ENCODE data around the gene GHRHR.

GHRHR gene

GRCh38 chr7:30984359-30985107, 20.8 kb downstream of the GHRHR start:
- DNase-seq (ENCODE audit: low read depth in 2 of 2) = no peak

GRCh38 chr7:30985756-30986155, 22.0 kb downstream of the GHRHR start:
- DNase-seq (ENCODE audit: low read depth in 2 of 2) = no peak

DNA sequence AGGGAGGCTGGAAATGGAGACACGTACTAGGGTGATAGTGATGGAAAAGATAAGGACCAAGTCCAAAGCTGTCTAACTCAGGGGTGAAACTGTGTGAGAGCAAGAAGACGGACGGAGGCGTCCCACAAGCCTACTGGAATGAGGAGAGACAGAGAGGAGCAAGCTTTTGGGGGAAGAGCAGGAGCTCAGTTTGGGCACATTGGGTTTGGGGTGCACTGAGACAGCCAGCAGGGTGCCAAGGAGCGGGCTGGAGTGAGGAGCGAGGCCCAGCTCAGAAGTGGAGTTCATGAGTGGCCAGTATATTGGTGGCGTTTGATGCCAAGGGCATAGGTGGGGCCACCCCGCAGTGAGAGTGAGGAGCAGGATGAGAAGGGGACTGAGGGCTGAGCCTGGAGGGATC, 22.6 kb downstream of the GHRHR start:
- no peak for DNase-seq (ENCODE audit: low read depth in 2 of 2)

DNA sequence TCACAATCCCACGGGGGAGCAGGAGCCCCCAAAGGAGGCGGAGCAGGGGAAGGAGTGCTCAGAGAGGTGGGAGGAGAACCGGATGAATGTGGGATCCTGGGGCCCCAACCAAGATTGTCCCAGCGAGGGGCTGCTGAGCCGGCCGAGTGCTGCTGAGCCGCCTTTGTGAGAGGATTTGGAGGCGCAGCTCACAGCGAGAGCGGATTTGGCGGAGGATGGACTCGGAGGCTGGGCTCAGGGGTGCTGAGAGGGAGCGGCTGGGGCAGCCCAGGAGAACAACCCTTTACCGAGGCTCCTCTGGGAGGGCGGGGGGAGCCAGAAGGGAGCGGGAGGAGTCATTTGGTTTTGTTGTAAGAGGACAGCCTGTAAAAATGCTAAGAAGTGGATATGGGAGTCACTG, 23.0 kb downstream of the GHRHR start:
- DNase-seq (ENCODE audit: low read depth in 2 of 2) = no peak

- no peak for DNase-seq (ENCODE audit: low read depth in 2 of 2)
These were observed 23.4 kb downstream of the GHRHR start for GRCh38 chr7:30987178-30987577.

DNA sequence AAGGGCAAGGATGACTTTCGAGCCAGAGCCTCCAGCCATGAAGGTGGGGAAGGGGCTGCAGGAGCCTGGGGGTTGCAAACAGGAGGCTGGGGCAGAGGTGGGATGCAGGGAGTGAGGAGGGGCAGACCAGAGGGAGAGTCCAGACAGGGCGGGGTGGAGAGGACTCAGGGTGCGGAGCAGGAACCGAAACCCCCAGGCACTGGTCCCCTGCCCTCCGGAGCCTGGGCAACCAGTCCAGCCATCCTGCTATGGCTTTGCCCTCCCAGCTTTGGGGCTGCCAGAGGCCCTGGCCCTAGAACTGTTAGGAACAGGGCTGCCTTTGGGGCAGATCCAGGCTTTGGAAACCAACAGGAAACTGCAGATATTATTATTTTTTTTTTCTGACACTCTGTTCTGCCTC, 24.2 kb downstream of the GHRHR start:
- DNase-seq (ENCODE audit: low read depth in 2 of 2) = no peak

DNA sequence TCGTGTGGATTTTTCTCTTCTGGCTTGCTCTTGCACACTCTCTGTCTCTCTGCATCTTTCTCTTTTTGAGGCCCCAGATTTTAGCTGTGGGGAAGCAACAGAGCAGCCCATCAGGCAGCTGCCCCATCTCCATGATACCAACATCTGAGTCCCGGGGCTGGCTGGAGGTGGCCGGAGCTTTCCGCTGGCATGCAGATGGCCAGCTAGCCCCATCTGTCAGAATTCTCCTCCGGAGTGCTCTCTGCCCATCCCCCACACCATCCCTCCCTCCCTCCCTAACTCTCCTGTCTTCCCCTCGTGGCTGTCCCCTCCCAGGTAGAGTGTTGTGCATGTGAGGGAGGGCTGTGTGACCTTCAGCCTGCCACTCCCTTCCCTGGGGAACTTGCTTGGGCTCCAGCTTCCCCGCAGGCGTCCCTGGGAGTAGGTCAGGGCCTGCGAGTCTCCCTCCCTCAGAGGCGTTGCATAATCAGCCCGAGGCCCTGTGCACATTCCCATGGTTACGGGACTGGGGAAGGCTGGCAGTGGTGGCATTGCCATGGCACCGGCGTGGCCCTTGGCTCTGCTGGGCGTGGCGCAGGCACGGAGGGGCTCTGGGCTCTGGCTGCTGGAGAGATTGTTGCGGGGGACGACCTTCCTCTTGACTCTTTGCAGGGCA, 24.7 kb downstream of the GHRHR start:
- no peak for DNase-seq (ENCODE audit: low read depth in 2 of 2)

- no peak for DNase-seq (ENCODE audit: low read depth in 2 of 2)
These were observed 25.5 kb downstream of the GHRHR start for GRCh38 chr7:30989008-30989823.

DNA sequence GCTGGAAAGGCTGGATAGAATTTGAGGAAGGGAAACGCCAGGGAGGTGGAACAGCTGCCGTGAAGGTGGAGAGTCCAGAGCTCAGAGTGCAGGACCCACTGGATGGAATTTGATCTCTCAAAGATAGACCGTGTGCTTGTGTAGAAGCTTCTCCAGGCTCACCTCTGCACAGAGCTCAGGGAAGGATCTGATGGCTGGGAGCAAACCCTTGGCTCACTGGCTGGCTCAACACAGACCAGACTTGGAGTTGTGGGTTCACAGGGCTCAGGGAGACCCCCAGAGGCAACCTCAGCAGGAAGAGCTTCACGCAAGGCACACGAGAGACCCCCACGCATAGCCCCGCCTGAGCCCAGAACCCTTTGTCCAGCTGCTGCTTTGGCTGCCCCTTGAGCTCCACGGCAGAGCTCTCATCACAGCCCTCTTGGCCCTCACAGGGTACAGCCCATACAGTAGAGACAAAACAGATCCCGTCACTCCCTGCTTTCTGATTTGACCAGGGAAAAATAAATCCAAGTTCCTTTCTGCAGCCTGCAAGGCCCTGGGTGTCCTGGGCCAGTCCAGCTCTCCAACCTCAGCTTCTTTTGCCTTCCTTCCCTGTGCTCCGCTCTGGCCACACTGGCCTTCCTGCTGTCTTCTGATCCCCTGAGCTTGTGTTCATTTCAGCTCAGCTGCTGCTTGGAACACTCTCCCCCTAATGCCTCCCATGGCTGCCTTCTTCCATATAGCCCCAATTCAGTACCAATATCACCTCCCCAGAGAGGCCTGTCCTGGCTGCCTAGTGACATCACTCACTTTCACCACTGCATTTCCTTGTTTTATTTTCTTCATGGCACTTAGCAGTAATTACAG, 26.3 kb downstream of the GHRHR start:
- no peak for DNase-seq (ENCODE audit: low read depth in 2 of 2)

GRCh38 chr7:30990673-30991170, 27.0 kb downstream of the GHRHR start:
- no peak for DNase-seq (ENCODE audit: low read depth in 2 of 2)

DNA sequence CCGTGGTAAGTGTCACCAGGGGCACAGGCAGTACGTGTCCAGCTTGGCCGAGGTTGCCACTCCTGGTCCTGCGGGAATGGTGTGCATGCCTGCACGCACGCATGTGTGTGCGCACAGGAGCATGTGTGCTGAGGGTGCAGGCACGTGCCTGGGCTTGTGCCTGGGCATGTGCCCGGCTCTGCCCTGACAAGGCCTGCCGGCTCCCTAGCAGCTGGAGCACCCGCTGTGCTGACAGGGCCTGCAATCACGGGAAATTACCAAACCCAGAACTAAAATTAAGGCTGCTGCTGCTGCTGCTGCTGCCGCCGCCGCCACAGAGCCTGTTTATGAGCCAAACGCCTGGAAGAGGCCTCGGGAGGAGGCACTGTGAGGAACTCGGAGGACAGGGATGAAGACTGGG, 28.7 kb downstream of the GHRHR start:
- no peak for DNase-seq (ENCODE audit: low read depth in 2 of 2)

DNA sequence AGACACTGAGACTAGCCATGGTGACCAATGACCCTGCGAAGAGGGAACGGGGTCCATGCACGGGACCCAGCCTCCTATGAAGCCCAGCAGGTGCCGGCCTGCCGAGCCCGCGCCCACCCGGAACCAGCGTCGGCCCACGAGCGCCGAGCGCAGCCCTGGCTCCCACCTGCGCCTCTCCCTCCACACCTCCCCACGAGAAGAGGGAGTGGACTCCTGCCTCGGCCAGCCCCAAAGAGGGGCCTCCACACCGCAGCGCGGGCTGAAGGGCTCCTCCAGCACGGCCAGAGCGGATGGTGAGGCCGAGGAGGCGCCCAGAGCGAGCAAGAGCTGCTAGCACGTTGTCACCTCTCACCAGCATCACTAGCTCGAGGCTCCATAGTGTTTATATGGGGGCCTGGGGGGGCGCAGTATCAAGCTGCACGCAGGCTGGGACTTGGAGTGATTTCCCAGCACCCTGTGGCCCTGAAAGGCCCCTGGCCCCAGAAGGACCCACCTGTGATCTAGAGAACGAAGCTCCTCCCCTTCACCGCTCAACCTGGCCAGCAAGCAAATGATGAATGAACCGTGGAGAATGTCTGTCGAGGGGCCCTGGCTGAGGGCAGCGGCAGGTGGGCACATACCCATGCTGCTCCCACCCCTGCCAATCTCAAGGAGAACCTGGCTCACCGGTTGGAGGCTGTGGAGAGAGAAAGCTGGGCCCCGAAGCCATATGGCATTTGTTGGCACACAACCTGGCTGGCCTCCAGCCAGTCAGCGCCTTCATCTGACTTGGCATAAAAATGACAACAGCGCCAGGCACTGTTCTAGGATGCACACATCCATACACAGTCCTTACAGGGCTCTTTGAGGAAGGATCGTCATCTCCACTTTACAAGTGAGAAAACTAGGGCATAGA, 30.7 kb downstream of the GHRHR start:
- DNase-seq (ENCODE audit: low read depth in 2 of 2) = no peak

DNA sequence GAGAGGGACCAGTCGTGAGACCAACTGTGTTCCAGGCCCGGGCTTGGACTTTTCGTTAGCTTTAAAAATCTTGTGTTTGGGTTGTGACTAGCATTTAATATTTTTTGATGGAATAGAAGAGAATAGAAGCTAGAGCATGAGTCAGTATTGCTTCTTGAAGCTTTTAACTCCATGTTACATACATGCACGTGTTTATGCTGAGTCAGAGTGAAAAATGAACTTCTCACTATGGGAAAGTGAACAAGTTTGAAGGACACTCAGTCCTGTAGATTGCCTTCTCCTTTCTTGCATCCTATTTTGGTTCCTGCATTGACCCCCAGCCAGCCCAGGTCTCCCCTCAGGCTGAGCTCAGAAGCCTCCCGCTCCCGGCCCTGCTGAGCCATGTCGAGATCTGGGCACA, 31.8 kb downstream of the GHRHR start:
- no peak for DNase-seq (ENCODE audit: low read depth in 2 of 2)

GRCh38 chr7:30996256-30996655, 32.5 kb downstream of the GHRHR start:
- no peak for DNase-seq (ENCODE audit: low read depth in 2 of 2)

- DNase-seq (ENCODE audit: low read depth in 2 of 2) = no peak
These were observed 33.1 kb downstream of the GHRHR start for GRCh38 chr7:30996883-30997282.

DNA sequence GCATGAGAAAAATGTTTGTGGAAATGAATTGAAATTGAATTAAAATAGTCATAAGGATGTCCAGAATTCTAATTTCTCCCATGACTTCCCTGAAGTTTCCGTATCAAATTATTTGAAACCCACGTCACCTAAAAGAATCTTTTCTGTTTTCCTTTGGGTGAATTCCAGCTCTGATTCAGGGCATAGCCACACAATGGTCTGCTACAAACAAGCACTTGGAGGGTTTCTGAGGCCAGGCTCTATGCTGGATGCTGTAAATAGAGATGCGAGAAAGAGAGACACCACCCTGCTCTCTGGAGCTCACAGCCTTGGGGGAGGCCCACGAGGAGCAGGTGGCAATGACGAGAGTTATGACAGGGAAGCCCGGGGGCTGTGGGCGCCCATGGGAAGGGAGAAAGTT, 33.6 kb downstream of the GHRHR start:
- DNase-seq (ENCODE audit: low read depth in 2 of 2) = no peak

- DNase-seq (ENCODE audit: low read depth in 2 of 2) = no peak
These were observed 34.4 kb downstream of the GHRHR start for GRCh38 chr7:30998180-30998579.

DNA sequence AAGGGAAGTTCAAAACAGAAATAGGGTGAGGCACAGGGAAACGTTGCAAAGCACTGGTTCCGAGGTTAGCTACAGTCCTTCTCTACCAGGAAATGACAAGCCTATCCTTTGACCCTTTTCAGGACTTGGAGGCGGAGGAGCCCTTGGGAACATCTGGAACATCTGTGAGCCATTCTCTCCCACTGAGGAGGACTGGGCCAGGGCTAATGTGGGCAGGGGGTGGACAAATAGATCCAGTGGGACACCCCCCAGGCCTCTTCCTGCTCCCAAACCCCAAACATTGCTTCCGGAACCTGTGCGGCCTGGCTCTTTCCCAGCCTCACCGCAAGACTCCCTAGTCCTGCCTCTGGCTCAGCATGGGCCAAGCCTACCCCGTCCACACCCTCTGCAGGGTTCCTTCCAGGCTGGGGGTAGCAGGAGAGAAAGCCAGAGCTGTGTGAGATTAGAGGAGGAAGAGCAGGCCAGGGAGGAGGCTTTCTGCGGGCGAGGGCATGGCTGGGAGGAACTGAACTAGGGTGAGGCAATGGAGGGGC, 36.5 kb downstream of the GHRHR start:
- DNase-seq (ENCODE audit: low read depth in 2 of 2) = no peak

GRCh38 chr7:31000779-31001178, 37.0 kb downstream of the GHRHR start:
- DNase-seq (ENCODE audit: low read depth in 2 of 2) = no peak

- DNase-seq (ENCODE audit: low read depth in 2 of 2) = no peak
These were observed 38.5 kb downstream of the GHRHR start for GRCh38 chr7:31002256-31002655.
